Inferior parietal cortex (tissue), 1 donor: ENCODE data around the gene ZNF618.

Experiments used
- DNase-seq: peaks from one replicate; pipeline ENCODE4 v3.0.0-alpha.2; 2016; ENCODE audit errors: extremely low spot score

The ZNF618 gene

DNA sequence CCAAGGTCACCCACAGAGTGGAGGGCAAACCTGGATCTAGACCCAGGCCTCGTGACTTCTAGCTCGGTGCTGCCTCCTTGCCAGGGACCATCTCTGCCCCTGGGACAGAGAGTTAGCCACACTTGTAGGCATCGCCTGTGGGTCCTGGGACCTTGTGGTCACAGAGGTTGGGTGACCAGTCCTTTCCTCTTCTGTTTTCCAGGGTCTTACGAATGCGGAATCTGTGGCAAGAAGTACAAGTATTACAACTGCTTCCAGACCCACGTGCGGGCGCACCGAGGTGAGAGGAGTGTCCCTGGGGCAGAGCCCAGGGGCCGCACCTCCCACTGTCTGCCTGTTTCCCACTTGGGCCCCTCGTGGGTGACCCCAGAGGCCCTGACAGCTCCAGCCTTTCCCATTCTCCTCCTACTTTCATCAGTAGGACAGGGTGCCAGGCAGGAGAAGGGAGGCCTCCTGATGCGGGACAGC, 125.7 kb downstream of the ZNF618 start:
- DNase-seq = no peak

GRCh38 chr9:114002271-114002985, 126.3 kb downstream of the ZNF618 start:
- DNase-seq = no peak

- no peak for DNase-seq
Measured at GRCh38 chr9:114002986-114003350, 126.9 kb downstream of the ZNF618 start.

- DNase-seq = no peak
Measured at GRCh38 chr9:114003351-114003750, 127.2 kb downstream of the ZNF618 start.

- DNase-seq = no peak
Measured at GRCh38 chr9:114003758-114004157, 127.6 kb downstream of the ZNF618 start.

GRCh38 chr9:114004221-114004716, 128.2 kb downstream of the ZNF618 start:
- no peak for DNase-seq

- DNase-seq = no peak
Measured at GRCh38 chr9:114005371-114006154, 129.5 kb downstream of the ZNF618 start.

GRCh38 chr9:114006155-114006550, 130.0 kb downstream of the ZNF618 start:
- DNase-seq = no peak

DNA sequence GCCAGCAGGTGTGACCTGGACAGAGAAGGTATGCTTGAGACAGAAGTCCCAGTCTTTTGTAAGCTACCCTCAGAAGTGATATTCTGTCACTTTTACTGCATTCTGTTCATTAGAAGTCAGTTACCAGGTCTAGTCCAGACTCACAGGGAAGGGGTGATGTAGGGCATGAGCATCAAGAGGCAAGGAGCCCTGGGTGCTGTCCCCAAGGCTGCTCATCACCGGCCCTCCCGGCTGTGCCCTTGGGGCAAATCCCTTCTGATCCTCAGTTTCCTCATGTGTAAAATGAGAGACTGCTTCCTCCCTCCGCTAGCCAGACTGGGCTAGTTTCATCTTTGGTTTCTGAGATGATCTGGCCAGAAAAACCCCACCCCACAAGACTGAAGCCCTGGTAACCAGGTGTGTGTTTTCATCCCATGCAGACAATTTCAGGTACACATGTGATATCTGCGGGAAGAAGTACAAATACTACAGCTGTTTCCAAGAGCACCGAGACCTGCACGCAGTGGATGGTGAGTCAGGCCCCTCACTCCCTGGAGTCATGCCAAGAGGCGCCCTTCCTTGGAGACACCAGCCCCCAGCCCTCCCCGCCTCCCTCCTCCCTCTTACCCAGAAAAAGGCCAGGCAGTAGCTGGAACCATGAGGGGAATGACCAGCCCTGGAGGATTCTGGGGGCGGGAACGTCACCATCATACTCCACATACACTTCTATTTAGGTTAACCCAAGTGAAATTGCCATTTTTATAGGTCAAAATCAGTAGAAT, 131.0 kb downstream of the ZNF618 start:
- DNase-seq = no peak

DNA sequence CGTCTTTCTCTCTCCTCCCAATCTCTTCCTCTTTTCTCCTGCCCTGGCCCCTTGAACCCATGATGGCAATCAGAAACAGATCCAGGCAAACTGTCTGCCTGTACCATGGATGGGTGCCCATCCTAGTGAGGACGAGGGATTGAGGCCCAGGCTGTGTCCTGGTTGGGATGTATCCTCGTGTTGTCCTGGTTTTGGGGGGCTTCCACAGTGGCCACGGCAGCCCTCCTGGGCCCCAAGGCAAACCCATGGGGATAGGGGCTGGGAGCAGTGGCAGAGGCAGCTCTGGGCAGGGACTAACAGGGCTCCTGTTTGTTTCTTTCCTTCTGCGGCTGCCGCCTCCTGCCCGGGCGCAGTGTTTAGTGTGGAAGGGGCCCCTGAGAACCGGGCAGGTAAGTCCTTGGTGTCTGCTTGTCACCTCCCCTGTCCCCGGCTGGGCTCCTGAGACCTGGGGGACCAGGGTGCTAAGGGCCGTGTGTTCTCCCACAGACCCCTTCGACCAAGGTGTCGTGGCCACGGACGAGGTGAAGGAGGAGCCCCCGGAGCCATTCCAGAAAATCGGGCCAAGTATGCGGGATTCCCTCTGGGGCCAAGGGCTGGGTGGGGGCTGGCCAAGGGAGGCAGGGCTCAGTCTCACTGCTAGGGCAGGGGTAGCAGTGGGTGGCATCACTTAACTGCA, 132.0 kb downstream of the ZNF618 start:
- DNase-seq = no peak

DNA sequence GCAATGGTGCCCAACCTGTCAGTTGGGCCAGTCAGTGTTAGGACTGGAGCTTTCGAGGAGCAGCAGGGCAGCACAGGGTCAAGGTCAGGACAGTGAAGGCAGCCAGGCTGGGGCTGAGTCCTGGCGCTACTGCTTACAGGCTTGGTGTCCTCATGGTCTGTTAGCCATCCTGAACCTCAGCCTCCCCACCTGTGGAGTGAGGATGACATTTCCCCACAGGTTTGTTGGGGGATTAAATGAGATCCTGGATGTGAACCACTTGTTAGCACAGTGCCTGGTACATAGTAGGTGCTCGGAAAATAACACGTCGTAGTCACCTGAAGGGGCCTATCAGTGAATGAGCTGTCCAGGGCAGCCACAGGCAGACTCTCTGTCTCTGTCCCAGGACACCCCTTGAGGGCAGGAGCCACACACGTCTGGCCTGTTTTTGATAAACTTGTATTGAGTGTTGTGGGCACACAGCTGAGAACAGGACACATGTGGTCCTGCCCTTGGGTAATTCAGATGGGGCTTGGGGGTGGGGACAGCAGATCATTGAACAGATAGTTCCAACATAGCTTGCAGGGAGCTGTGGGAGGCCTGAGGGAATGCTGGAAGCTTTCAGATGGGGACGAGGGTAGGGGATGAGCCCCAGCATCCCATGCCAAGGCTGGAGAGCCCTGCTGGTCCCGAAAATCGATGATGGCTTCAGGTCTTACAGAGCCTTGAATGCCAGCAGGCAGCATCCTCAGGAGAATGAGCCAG, 132.7 kb downstream of the ZNF618 start:
- no peak for DNase-seq

GRCh38 chr9:114011313-114011712, 135.2 kb downstream of the ZNF618 start:
- no peak for DNase-seq

DNA sequence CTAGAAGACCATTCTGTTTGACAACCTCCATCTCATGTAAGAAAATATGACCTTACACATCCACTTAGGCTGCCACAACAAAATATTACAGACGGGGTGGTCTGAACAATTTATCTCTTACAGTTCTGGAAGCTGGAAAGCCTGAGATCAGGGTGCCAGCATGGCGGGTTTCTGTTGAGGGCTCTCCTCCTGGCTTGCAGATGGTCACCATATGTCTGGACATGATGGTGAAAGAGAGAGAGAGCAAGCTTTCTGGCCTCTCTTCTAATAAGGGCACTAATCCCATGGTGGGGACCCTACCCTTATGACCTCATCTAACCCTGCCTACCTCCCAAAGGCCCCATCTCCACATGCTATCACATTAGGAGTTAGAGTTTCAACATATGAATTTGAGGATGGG, 136.0 kb downstream of the ZNF618 start:
- no peak for DNase-seq

- no peak for DNase-seq
Measured at GRCh38 chr9:114014044-114014443, 137.9 kb downstream of the ZNF618 start.

- DNase-seq = no peak
Measured at GRCh38 chr9:114015607-114016006, 139.5 kb downstream of the ZNF618 start.

DNA sequence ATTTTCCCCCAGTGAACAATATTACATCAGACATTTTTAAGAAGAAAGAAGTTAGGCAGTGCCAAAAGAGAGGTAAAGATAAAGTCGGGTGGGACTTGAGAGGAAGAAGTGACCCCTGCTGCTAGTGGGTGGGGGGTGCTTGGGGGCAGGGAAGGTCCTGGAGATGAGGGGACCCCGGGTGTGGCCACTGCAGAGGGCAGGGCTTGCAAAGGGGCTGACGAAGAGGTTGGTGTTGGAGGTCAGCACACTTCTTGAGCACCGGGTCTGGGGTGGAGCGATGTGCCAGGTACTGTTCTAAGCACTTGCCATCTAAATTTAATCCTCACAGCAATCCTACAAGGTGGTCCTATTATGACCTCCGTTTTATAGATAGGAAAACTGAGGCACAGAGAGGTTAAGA, 140.0 kb downstream of the ZNF618 start:
- DNase-seq = no peak

DNA sequence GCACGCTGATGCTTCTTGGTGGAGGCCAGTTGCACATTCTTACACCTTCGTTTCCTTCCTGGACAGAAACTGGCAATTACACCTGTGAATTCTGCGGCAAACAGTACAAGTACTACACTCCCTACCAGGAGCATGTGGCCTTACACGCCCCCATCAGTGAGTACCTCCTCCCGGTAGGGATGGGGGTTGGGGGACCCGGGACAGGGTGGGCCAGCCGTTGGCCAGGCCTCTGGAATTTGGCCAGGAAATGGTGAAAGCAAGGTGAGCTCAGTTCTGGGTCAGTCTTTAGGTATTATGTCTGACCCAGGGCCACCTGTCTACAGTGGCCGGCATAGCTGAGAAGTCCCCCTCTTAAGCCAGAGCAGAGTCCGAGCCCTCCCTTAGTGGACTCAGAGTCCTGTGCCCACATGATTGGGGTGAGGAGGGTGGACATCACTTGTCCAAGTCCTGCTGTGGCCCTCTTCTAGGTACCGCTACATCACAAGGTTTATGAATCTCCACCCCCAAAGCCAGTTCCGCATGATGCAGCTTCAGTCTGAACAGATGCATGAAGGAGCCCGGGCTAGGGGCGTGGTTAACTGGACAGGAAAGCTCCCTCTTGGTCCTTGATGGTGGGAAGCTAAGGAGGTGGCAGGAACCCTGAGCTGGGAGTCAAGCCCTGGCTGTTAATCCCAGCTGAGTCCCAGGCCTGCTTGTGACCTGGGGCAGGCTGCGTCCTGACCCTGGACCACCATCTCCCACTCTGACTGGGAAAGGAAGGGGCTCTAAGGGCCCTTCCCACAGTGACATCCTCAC, 140.7 kb downstream of the ZNF618 start:
- no peak for DNase-seq

GRCh38 chr9:114017741-114018715, 141.9 kb downstream of the ZNF618 start:
- no peak for DNase-seq

DNA sequence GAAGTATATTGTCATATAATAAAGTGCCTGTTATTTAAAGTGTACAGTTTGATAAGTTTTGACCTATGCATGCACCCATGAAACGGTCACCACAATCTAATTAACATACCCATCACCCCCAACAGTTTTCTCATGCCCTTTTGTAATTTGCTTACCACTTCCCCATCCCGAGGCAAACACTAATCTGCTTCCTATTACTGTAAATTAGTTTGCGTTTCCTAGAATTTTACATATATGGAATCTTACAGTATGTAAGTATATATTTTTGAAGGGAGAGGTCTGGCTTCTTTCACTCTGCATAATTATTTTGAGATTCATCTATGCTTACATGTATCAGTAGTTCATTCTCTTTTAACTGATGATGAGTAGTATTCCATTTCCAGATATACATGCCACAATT, 145.5 kb downstream of the ZNF618 start:
- DNase-seq = no peak
